ENCODE data around the gene PAPPA2.

PAPPA2 gene

DNA sequence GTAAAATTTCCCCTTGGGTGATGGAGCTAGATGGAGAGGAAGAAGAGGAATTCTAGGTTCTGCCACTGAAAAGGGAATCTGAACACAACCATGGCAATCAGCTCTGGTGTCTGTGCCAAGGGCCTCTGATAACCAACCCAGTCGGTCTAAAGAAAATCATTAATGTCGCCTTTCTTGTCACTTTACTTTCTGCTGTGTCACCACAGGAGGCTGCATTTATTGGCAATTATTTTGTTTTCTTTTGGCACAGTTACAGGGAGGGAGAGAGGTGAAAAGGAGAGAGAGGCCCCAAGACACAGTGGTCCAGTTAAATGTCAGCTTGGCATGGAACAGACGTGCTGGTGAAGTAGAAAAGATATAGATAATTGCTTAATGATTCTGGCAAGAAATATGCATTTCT lies 414.6 kb downstream of the PAPPA2 start:
- Histone ChIP-seq H3K4me2 (ENCODE audit: low read length) (no peak overlapping the region), H2AFZ (no peak overlapping the region), H3K27ac (no peak overlapping the region), H3K79me2 (no peaks in the 10 kb centered on the region), H3K4me1 (no peaks in the 10 kb centered on the region), H3K36me3 (ENCODE audit: control insufficient read depth, insufficient read depth, low read length) (no peaks in the 10 kb centered on the region), H3K9ac (no peak overlapping the region), H3K9me3 (ENCODE audit: control insufficient read depth, low read length) (no peaks in the 10 kb centered on the region), H3K27me3 (ENCODE audit: control insufficient read depth, insufficient read depth, low read length) (no peaks in the 10 kb centered on the region), H3K4me3 (ENCODE audit: low read depth, low read length) (no peak overlapping the region)
- TF ChIP-seq, protein P1, sequence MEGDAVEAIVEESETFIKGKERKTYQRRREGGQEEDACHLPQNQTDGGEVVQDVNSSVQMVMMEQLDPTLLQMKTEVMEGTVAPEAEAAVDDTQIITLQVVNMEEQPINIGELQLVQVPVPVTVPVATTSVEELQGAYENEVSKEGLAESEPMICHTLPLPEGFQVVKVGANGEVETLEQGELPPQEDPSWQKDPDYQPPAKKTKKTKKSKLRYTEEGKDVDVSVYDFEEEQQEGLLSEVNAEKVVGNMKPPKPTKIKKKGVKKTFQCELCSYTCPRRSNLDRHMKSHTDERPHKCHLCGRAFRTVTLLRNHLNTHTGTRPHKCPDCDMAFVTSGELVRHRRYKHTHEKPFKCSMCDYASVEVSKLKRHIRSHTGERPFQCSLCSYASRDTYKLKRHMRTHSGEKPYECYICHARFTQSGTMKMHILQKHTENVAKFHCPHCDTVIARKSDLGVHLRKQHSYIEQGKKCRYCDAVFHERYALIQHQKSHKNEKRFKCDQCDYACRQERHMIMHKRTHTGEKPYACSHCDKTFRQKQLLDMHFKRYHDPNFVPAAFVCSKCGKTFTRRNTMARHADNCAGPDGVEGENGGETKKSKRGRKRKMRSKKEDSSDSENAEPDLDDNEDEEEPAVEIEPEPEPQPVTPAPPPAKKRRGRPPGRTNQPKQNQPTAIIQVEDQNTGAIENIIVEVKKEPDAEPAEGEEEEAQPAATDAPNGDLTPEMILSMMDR (IDR thresholded peaks at IDR 0.05): no peak

DNA sequence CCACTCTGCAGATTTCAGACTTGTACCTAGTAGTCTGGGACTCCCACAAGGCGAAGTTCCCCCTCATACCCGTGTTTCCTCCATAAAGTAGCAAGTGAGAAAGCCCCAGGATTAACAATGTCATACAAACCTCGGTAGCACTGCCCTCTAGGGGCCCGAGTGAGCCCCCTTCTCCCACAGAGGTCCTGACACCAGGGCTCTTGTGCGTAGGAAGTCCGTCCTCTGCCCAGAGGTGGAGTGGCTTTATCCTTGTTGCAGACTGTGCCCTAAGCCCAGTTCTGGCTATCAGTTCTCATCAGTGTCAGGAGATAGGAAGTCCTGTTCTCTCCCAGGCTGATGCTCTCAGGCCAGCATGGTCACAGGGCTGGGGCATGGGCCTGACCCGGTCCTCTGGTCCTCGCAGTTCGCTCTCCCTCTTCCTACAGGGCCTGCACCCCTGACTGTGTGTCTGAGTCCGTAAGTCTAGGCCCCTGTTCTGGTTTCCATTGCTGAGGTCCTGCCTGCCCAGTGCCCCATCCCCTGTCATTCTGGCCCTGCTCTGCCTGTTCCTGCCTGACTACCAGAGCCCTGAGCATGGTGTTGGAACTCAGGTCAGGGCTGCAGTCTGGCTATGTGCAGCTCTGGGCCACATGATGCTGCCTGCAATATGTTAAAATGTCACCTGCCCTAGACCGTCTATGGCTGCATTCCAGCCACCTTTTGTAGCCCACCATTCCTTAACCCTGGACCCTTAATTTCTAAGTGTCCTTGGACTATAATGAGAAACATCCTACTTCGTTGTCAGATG lies 416.0 kb downstream of the PAPPA2 start:
- H3K4me1 ChIP-seq: no peaks in the 10 kb centered on the region
- H3K27me3 ChIP-seq (ENCODE audit: control insufficient read depth, insufficient read depth, low read length): no peaks in the 10 kb centered on the region
- TF ChIP-seq, protein P1 (IDR thresholded peaks at IDR 0.05): no peak
- no peaks in the 10 kb centered on the region for H3K79me2 ChIP-seq
- no peak overlapping the region for H3K4me3 ChIP-seq (ENCODE audit: low read depth, low read length)
- H3K9ac ChIP-seq: no peak overlapping the region
- H3K9me3 ChIP-seq (ENCODE audit: control insufficient read depth, low read length): no peaks in the 10 kb centered on the region
- H3K36me3 ChIP-seq (ENCODE audit: control insufficient read depth, insufficient read depth, low read length): no peaks in the 10 kb centered on the region
- H2AFZ ChIP-seq: no peak overlapping the region
- no peak overlapping the region for H3K4me2 ChIP-seq (ENCODE audit: low read length)
- no peak overlapping the region for H3K27ac ChIP-seq

GRCh38 chr1:176879784-176880620 lies 417.0 kb downstream of the PAPPA2 start:
- Histone ChIP-seq H3K36me3 (ENCODE audit: control insufficient read depth, insufficient read depth, low read length) (no peaks in the 10 kb centered on the region), H3K9me3 (ENCODE audit: control insufficient read depth, low read length) (no peaks in the 10 kb centered on the region), H3K4me3 (ENCODE audit: low read depth, low read length) (no peak overlapping the region), H3K79me2 (no peaks in the 10 kb centered on the region), H3K9ac (no peak overlapping the region), H3K4me2 (ENCODE audit: low read length) (no peak overlapping the region), H2AFZ (no peak overlapping the region), H3K27me3 (ENCODE audit: control insufficient read depth, insufficient read depth, low read length) (no peaks in the 10 kb centered on the region), H3K27ac (no peak overlapping the region), H3K4me1 (no peaks in the 10 kb centered on the region)
- TF ChIP-seq, protein P1 (IDR thresholded peaks at IDR 0.05): no peak

- H3K9ac ChIP-seq: no peak overlapping the region
- TF ChIP-seq, protein P1 (IDR thresholded peaks at IDR 0.05): peak; percentile 59
- no peaks in the 10 kb centered on the region for H3K36me3 ChIP-seq (ENCODE audit: control insufficient read depth, insufficient read depth, low read length)
- no peaks in the 10 kb centered on the region for H3K79me2 ChIP-seq
- no peak overlapping the region for H2AFZ ChIP-seq
- no peaks in the 10 kb centered on the region for H3K9me3 ChIP-seq (ENCODE audit: control insufficient read depth, low read length)
- H3K4me3 ChIP-seq (ENCODE audit: low read depth, low read length): no peak overlapping the region
- no peak overlapping the region for H3K4me2 ChIP-seq (ENCODE audit: low read length)
- no peak overlapping the region for H3K27ac ChIP-seq
- no peaks in the 10 kb centered on the region for H3K4me1 ChIP-seq
- no peaks in the 10 kb centered on the region for H3K27me3 ChIP-seq (ENCODE audit: control insufficient read depth, insufficient read depth, low read length)
These were observed 418.1 kb downstream of the PAPPA2 start for GRCh38 chr1:176880955-176881595.
